ENCODE data around the gene HRH4. TPM values are rescaled to one million over a fixed set of nuclear protein-coding genes. Genes with fewer than 3 reads are reported as not detected.

HRH4 gene
- total RNA-seq, 1 experiment from 2014 or later, result 0.15 TPM

DNA sequence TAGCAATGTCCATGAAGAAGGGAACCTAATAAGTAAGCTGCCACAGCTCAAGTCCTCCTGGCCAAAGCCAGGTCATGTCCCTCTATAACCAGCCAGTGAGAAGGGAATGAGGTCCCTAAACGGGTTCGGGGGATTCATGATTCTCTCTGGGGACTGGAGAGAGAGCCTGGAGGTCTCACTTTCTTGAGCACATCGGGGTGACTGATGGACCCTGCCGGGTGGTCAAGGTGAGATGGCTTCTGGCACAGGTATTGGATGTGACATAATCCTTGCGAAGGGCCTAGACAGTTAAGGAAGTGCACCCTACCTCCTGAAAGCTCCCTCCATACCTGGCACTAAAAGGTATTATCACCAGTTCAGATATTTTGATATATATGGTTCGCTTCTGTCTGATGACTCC, 45.7 kb downstream of the HRH4 start:
- Histone ChIP-seq H3K4me3 (ENCODE audit: low read depth, low read length, poor library complexity, severe bottlenecking) (no peak overlapping the region), H3K9me3 (ENCODE audit: low read depth, low read length, poor library complexity, severe bottlenecking) (no peaks in the 10 kb centered on the region), H3K4me1 (ENCODE audit: insufficient read depth, low read length, poor library complexity, severe bottlenecking) (no peaks in the 10 kb centered on the region), H3K27ac (ENCODE audit: low read depth, low read length, poor library complexity, severe bottlenecking) (no peak overlapping the region), H3K27me3 (replicated peaks; ENCODE audit: insufficient read depth, low read depth, low read length, poor library complexity) (no peaks in the 10 kb centered on the region), H3K36me3 (ENCODE audit: insufficient read depth, low read length, poor library complexity, severe bottlenecking) (no peaks in the 10 kb centered on the region)
- DNase-seq (ENCODE audit: low spot score), result no peak
- POLR2A ChIA-PET (ENCODE audit: low non-redundant PET), result no interaction called here
- CTCF ChIA-PET, result no interaction called here
- no peak for TF ChIP-seq EZH2 (IDR thresholded peaks at IDR 0.05; ENCODE audit: borderline replicate concordance, low read depth, low read length, poor library complexity, severe bottlenecking)
- TF ChIP-seq, protein P1, sequence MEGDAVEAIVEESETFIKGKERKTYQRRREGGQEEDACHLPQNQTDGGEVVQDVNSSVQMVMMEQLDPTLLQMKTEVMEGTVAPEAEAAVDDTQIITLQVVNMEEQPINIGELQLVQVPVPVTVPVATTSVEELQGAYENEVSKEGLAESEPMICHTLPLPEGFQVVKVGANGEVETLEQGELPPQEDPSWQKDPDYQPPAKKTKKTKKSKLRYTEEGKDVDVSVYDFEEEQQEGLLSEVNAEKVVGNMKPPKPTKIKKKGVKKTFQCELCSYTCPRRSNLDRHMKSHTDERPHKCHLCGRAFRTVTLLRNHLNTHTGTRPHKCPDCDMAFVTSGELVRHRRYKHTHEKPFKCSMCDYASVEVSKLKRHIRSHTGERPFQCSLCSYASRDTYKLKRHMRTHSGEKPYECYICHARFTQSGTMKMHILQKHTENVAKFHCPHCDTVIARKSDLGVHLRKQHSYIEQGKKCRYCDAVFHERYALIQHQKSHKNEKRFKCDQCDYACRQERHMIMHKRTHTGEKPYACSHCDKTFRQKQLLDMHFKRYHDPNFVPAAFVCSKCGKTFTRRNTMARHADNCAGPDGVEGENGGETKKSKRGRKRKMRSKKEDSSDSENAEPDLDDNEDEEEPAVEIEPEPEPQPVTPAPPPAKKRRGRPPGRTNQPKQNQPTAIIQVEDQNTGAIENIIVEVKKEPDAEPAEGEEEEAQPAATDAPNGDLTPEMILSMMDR (conservative IDR thresholded peaks at IDR 0.05; ENCODE audit: low read depth, low read length), result no peak
- intact Hi-C loops (cut with micrococcal nuclease; ENCODE audit: unreplicated experiment), result loop anchor here (10.0 kb wide), 1 partner anchor 59 kb away; no protein-coding TSS in a partner anchor
- no TSS peak for BruUV-seq (replicated peaks)

GRCh38 chr18:24509435-24509834, 49.0 kb downstream of the HRH4 start:
- no peak overlapping the region for H3K27ac ChIP-seq (ENCODE audit: low read depth, low read length, poor library complexity, severe bottlenecking)
- H3K4me3 ChIP-seq (ENCODE audit: low read depth, low read length, poor library complexity, severe bottlenecking), result no peak overlapping the region
- intact Hi-C loops (cut with micrococcal nuclease; ENCODE audit: unreplicated experiment), result loop anchor here (10.0 kb wide), 1 partner anchor 55 kb away; no protein-coding TSS in a partner anchor
- no peak for DNase-seq (ENCODE audit: low spot score)
- TF ChIP-seq, protein P1 (conservative IDR thresholded peaks at IDR 0.05; ENCODE audit: low read depth, low read length), result no peak
- TF ChIP-seq EZH2 (IDR thresholded peaks at IDR 0.05; ENCODE audit: borderline replicate concordance, low read depth, low read length, poor library complexity, severe bottlenecking), result no peak
- H3K36me3 ChIP-seq (ENCODE audit: insufficient read depth, low read length, poor library complexity, severe bottlenecking), result no peaks in the 10 kb centered on the region
- POLR2A ChIA-PET (ENCODE audit: low non-redundant PET), result no interaction called here
- no peaks in the 10 kb centered on the region for H3K9me3 ChIP-seq (ENCODE audit: low read depth, low read length, poor library complexity, severe bottlenecking)
- BruUV-seq (replicated peaks), result no TSS peak
- no peaks in the 10 kb centered on the region for H3K27me3 ChIP-seq (replicated peaks; ENCODE audit: insufficient read depth, low read depth, low read length, poor library complexity)
- CTCF ChIA-PET, result no interaction called here
- H3K4me1 ChIP-seq (ENCODE audit: insufficient read depth, low read length, poor library complexity, severe bottlenecking), result no peaks in the 10 kb centered on the region

GRCh38 chr18:24514439-24514838, 54.0 kb downstream of the HRH4 start:
- Histone ChIP-seq H3K9me3 (ENCODE audit: low read depth, low read length, poor library complexity, severe bottlenecking) (no peaks in the 10 kb centered on the region), H3K27ac (ENCODE audit: low read depth, low read length, poor library complexity, severe bottlenecking) (no peak overlapping the region), H3K4me1 (ENCODE audit: insufficient read depth, low read length, poor library complexity, severe bottlenecking) (no peaks in the 10 kb centered on the region), H3K27me3 (replicated peaks; ENCODE audit: insufficient read depth, low read depth, low read length, poor library complexity) (no peaks in the 10 kb centered on the region), H3K4me3 (ENCODE audit: low read depth, low read length, poor library complexity, severe bottlenecking) (no peak overlapping the region), H3K36me3 (ENCODE audit: insufficient read depth, low read length, poor library complexity, severe bottlenecking) (no peaks in the 10 kb centered on the region)
- TF ChIP-seq, protein P1 (conservative IDR thresholded peaks at IDR 0.05; ENCODE audit: low read depth, low read length), result peak; percentile 70
- no peak for TF ChIP-seq EZH2 (IDR thresholded peaks at IDR 0.05; ENCODE audit: borderline replicate concordance, low read depth, low read length, poor library complexity, severe bottlenecking)
- intact Hi-C loops (cut with micrococcal nuclease; ENCODE audit: unreplicated experiment), result no loop called here
- DNase-seq (ENCODE audit: low spot score), result peak; percentile 83
- BruUV-seq (replicated peaks), result no TSS peak
- POLR2A ChIA-PET (ENCODE audit: low non-redundant PET), result interaction anchor here (0.6 kb wide), 1 partner anchor 58 kb away, joined by 3 read pairs; no protein-coding TSS in a partner anchor
- CTCF ChIA-PET, result no interaction called here

All from A673 (cell line).